Peyer's patch (tissue), 4 donors: Measurements from ENCODE around the gene CCNYL1. TPM values are rescaled to one million over a fixed set of nuclear protein-coding genes. Genes with fewer than 3 reads are reported as not detected.

Experiments
- DNase-seq, 3 donors: peaks; one replicate each; pipeline ENCODE4 v3.0.0-alpha.2; 2017 to 2019
- H3K27ac ChIP-seq, 4 donors: fragments of 200-600 bp; sonication (generic); one replicate each; pipeline ENCODE4 v1.5.1; 2016 to 2019
- H3K27me3 ChIP-seq, 2 donors: fragments of 200-600 bp; sonication (generic); one replicate each; pipeline ENCODE4 v1.5.1; 2019
- H3K36me3 ChIP-seq, 3 donors: fragments of 200-600 bp; sonication (generic); one replicate each; pipeline ENCODE4 v1.5.1; 2016 to 2019
- H3K4me1 ChIP-seq, 4 donors: fragments of 200-600 bp; sonication (generic); one replicate each; pipeline ENCODE4 v1.5.1; 2016 to 2019
- H3K4me3 ChIP-seq, 4 donors: fragments of 200-600 bp; sonication (generic); 1 replicate in 3 of 4; 2 replicates in 1 of 4; pipeline ENCODE4 v1.5.1; 2016 to 2019; ENCODE audit warnings: mild to moderate bottlenecking in 1 of 4
- H3K9me3 ChIP-seq, 4 donors: fragments of 200-600 bp; sonication (generic); one replicate each; pipeline ENCODE4 v1.5.1; 2016 to 2019; ENCODE audit warnings: mild to moderate bottlenecking in 1 of 4
- POLR2A ChIP-seq, 2 donors: fragments of 450-650 bp; IDR thresholded peaks; one replicate each; pipeline ENCODE4 v1.5.1; 2017; ENCODE audit warnings: antibody characterized with exemption in 2 of 2, mild to moderate bottlenecking in 2 of 2, moderate library complexity in 2 of 2
- total RNA-seq, 4 donors: library from RNA; depleted of rRNA; stranded (reverse); fragments of >200 nt; gene quantifications; one replicate each; pipeline ENCODE4 v1.1.0, GENCODE V29; 2016
- TF ChIP-seq, protein P1 (sequence below), 6 experiments: fragments of 450-650 bp in 4 of 6; fragments of 200-600 bp in 2 of 6; sonication (generic) in 1 of 6; IDR thresholded peaks; one replicate each; pipeline ENCODE4 v1.5.1; 2017 to 2019; ENCODE audit warnings: antibody characterized with exemption in 6 of 6, mild to moderate bottlenecking in 3 of 6, moderate library complexity in 1 of 6

CCNYL1 gene
- total RNA-seq, 4 donors from 2014 or later, result 11.6 to 22.6 (median 18.4) TPM

DNA sequence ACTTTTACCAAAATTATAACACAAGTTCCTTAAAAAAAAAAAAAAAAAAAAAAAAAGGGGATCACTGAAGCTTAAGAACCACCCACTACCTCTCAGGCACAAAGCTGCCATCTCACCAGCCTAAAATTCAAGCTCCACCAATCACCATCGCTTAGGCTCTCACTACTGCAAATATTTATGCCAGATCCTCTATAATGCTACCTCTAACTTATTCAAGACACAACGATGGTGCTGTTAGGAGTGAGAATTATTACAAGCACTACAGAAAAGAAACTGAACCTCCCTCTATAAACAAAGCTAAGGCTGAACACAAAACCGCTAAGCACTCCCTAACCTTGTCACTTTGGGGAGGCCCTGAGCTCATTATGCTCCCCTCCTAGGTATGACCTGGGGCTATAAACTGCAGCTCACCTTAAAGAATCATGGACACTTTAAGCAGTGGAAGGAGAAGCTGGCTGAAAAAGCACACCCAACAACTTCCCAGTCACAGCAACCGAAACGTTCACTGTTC, 54.7 kb downstream of the CCNYL1 start:
- TF ChIP-seq, protein P1, sequence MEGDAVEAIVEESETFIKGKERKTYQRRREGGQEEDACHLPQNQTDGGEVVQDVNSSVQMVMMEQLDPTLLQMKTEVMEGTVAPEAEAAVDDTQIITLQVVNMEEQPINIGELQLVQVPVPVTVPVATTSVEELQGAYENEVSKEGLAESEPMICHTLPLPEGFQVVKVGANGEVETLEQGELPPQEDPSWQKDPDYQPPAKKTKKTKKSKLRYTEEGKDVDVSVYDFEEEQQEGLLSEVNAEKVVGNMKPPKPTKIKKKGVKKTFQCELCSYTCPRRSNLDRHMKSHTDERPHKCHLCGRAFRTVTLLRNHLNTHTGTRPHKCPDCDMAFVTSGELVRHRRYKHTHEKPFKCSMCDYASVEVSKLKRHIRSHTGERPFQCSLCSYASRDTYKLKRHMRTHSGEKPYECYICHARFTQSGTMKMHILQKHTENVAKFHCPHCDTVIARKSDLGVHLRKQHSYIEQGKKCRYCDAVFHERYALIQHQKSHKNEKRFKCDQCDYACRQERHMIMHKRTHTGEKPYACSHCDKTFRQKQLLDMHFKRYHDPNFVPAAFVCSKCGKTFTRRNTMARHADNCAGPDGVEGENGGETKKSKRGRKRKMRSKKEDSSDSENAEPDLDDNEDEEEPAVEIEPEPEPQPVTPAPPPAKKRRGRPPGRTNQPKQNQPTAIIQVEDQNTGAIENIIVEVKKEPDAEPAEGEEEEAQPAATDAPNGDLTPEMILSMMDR (IDR thresholded peaks at IDR 0.05), result no peak
- no peak for TF ChIP-seq POLR2A (IDR thresholded peaks at IDR 0.05)
- DNase-seq, result no peak
- H3K9me3 ChIP-seq, result no peaks in the 10 kb centered on the region
- H3K4me1 ChIP-seq, result peaks cover 0 to 61% (median 10%) of the 10 kb centered on the region in 4 donors
- H3K4me3 ChIP-seq, result peak overlapping the region in 2 of 4 donors; percentile 86 to 95
- peaks cover 0 to 29% (median 0%) of the 10 kb centered on the region in 3 donors for H3K36me3 ChIP-seq
- no peaks in the 10 kb centered on the region for H3K27me3 ChIP-seq
- H3K27ac ChIP-seq, result peak overlapping the region in 3 of 4 donors; percentile 8 to 97 (median 95)

DNA sequence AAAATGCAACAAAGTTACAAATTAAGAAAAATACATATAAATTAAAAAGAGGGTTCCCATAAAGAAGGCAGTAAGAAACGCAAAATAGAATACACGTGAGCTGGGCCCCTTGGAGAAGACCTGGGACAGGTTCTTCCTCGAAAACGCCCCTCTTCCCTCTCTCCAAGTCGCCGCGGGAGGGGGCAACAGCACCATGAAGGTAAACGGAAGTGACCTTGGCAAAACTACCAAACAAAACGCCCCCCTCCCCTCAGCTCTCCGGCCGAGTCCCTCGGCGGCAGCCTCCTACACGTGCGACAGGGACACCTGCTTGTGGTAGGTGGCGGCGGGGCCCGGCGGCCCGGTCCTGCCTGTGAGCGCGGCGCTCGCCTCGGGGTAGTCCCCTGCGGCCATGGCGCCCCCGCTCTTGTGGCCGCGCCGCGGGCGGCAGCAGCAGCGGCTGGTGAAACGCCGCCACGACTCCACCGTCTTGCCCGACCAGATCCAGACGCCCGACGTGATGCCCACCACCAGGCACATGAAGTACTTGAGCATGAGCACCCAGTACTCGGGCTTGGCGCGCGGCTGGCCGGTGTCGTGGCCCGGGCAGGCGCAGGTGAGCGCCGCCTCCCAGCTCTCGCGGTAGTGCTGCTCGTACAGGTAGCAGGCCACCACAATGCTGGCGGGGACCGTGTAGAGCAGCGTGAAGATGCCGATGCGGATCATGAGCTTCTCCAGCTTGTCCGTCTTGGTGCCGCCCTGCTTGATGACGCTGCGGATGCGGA, 55.4 kb downstream of the CCNYL1 start:
- peak in 2 of 3 donors; percentile 59 to 61 for DNase-seq
- TF ChIP-seq, protein P1 (IDR thresholded peaks at IDR 0.05), result no peak
- no peak for TF ChIP-seq POLR2A (IDR thresholded peaks at IDR 0.05)
- no peaks in the 10 kb centered on the region for H3K27me3 ChIP-seq
- H3K4me3 ChIP-seq, result peak overlapping the region; percentile 14 to 95 (median 61)
- no peaks in the 10 kb centered on the region for H3K9me3 ChIP-seq
- peak overlapping the region in 3 of 4 donors; percentile 23 to 97 (median 95) for H3K27ac ChIP-seq
- peaks cover 0 to 54% (median 10%) of the 10 kb centered on the region in 4 donors for H3K4me1 ChIP-seq
- H3K36me3 ChIP-seq, result peaks cover 0 to 27% (median 0%) of the 10 kb centered on the region in 3 donors

DNA sequence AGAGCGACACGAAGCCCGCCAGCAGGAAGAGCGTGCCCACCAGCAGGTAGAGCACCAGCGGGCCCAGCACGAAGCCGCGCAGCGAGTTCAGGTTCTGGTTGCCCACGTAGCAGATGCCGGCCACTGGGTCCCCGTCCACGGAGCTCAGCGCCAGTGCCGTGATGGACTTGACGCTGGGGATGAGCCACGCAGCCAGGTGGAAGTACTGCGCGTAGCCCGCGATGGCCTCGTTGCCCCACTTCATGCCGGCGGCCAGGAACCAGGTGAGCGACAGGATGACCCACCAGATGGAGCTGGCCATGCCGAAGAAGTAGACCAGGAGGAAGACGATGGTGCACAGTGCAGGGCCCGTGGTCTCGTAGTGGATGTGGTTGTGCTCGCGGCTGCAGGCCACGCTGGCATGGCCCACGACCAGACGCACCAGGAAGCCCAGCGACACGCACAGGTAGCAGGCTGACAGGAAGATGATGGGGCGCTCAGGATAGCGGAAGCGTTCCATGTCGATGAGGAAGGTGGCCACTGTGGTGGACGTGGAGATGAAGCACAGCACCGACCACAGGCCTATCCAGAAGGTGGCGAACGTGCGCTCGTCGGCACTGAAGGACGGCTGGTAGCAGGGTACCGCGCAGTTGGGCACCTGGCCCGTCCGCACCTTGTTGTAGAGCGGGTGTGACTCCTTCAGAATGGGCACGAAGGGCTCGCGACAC, 56.2 kb downstream of the CCNYL1 start:
- peak in 2 of 3 donors; percentile 83 to 84 for DNase-seq
- Histone ChIP-seq H3K36me3 (peaks cover 0 to 20% (median 0%) of the 10 kb centered on the region in 3 donors), H3K27ac (peak overlapping the region; percentile 66 to 97 (median 92)), H3K4me1 (peaks cover 0 to 49% (median 10%) of the 10 kb centered on the region in 4 donors), H3K4me3 (peak overlapping the region; percentile 81 to 95 (median 86)), H3K27me3 (no peaks in the 10 kb centered on the region), H3K9me3 (no peaks in the 10 kb centered on the region)
- TF ChIP-seq POLR2A (IDR thresholded peaks at IDR 0.05), result no peak
- TF ChIP-seq, protein P1 (IDR thresholded peaks at IDR 0.05), result peak in 3 of 6 experiments; percentile 41 to 61 (median 56)

DNA sequence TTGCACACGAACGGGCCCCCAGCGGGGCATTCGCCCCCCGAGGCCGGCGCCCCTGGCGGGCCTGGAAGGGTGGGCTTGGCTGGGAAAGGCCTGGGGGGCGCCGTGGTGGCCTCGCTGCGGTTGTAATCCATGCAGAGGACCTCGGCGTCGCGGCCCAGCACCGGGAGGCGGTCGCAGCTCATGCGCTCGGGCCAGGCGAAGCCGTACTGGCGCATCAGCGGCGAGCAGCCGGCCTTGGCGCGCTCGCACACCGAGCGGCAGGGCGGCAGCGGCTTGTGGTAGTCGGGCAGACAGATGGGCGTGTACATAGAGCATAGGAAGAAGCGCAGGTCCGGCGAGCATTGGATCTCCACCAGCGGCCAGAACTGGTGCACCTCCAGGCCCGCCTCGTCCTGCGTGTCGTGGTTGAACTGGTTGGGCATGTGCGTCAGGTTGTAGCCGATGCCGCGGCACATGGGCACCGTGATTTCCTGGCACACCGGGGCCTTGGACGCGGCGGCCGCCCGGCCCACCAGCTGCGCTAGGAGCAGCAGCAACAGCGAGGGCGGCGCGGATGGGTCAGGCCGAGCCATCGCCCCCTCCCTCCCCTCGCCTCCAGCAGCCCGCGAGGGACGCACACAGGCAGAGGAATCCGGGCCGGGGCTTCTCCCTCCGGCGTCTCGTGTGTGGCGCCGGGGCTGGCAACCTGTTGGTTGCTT, 56.9 kb downstream of the CCNYL1 start:
- DNase-seq, result peak; percentile 38 to 77 (median 72)
- no peaks in the 10 kb centered on the region for H3K27me3 ChIP-seq
- H3K4me1 ChIP-seq, result peaks cover 0 to 42% (median 10%) of the 10 kb centered on the region in 4 donors
- H3K4me3 ChIP-seq, result peak overlapping the region; percentile 81 to 95 (median 86)
- H3K36me3 ChIP-seq, result peaks cover 0 to 18% (median 0%) of the 10 kb centered on the region in 3 donors
- no peak for TF ChIP-seq POLR2A (IDR thresholded peaks at IDR 0.05)
- TF ChIP-seq, protein P1 (IDR thresholded peaks at IDR 0.05), result no peak
- peak overlapping the region; percentile 66 to 97 (median 92) for H3K27ac ChIP-seq
- H3K9me3 ChIP-seq, result no peaks in the 10 kb centered on the region
